ENCODE measurements around the gene DQX1. TPM values are rescaled to one million over a fixed set of nuclear protein-coding genes. Genes with fewer than 3 reads are reported as not detected.

The DQX1 gene
- total RNA-seq, 1 donor from 2014 or later = not detected

DNA sequence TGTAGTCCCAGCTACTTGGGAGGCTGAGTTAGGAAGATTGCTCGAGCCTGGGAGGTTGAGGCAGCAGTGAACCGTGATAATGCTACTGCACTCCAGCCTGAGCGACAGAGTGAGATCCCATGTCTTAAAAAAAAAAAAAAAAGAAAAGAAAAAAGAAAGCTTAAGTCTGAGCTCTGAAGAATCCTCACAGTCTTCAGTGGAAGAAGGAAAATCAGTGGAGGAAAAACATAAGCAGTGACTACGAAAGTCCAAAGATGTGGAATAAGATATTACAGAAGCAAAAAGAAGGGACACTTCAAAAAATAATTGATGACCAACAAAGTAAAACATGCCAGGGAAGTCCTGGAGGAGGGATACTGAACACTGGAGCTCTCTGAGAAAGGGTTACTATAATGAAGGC, 15.8 kb downstream of the DQX1 start:
- no peak for DNase-seq

DNA sequence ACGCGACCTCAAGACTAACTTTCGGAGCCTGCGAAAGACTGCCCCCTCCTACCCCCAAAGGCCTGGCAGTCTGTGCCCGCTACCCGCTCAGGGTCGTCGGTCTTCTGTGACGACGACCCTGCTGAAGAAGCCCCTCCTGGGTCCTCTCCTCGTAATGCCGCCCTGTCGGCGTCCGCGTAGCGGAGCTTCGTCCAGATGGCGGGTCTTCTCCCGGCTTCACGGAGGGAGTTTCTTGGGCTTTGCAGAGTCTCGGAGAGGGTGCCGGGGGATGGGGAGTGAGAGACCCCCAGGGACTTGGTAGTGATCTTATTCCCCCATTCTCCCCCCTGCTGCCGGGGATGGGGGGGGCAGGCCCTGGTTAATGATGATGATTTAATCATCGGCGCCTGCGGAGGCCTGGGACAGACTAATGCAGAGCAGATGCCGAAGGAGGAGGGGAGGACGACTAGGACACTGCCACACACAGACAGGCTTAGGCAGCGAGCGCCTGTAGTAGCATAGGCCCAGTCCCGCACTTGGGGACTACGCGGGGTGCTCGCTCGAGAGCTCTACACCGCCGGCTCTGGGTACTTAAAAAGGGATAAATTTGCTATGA, 18.0 kb downstream of the DQX1 start:
- DNase-seq = peak; percentile 30

DNA sequence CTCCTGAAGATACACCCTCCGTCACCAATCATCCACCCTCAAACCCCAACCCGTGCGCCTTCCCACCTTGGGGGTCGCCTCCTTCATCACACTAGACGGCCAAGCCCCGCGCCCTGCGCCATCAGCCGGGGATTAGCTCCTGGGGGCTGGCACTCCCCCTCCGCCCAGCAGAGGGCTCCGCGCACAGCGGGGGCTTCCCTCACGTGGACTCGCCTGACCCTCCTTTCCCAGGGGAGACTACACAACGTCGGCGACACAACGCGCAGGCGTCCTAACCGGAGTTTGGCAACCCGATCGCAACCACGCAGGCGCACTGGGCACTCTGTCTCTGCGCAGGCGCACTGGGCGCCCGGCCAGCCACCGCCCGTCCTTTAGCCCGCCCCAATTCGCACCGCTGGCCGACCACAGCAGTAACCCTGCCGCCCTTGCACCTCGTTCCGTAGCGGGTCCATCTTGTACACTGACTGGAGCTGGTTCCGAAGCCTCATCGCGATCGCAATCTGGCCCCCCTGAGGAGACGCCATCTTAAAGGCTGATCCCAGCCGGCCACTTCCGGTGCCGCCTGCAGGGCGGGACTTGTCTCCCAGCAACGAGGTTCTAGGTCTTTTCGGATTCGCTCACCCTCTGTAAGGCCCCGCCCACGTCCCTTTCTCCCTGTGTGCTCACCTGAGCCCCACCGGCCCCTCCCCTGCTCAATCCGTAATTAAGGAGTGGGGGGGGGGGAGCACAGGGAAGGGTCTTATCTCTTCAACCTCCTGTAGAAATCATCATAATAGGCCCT, 18.7 kb downstream of the DQX1 start, which contains the start of gene PCGF1:
TSS of gene PCGF1 (minus strand) at position 551 of the 781 bp plus-strand sequence. CDS start at position 524, 27 bp downstream.
- peak; percentile 98 for DNase-seq

DNA sequence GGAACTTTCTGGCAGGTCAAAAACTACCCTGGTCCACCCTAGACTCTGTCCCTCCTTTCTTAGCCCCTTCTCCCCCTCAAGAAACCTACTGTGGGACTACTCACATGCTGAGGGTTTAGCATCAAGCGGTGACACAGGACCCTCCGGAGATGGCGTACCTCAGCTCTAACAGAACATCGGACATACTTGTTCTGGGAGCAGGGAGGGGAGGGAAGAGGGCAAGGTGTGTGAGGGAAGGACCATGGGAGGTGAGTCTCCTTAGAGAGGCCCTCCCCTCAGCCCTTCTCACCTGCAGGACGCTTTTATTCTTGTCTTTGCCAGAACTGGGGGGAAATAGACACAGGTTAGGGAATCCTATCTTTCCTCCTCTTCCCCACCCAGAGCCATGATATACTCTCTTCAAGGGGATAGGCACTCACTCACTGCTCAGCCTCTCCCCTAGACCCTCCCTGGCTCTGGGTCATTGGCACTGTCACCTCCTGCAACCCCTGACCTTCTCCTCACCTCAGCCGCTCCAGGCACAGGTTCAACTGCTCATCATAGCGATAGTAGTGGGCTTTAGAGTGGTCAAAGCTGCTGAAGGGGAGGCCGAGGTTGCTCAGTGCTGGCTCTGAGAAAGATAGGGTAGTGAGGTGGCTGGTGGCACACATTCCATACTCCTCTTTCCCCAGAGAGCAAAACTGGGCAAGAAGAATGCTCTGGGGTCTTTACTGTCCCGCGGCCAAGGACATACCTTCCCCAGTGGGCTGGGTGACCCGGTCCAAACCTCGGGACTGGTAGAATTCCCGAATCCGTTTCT, 20.4 kb downstream of the DQX1 start:
- no peak for DNase-seq

DNA sequence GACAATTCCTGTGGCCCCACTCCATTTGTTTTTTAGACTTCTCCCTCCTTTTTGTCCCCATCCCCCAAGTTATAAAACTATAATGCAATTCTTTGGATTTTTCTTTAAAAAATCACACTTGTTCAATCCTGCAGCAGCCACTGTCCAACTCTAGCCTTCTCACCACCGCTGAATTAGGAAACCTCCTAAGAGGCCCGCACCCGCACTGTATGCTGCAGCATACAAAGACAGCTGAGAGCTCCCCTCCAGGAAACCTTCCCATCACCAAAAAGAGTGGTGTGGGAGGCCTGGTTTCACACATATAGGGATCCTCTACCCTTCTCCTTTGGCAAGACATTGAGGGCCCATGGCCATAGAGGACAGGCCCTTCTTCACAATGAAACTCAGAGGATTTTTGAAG, 21.4 kb downstream of the DQX1 start:
- no peak for DNase-seq

DNA sequence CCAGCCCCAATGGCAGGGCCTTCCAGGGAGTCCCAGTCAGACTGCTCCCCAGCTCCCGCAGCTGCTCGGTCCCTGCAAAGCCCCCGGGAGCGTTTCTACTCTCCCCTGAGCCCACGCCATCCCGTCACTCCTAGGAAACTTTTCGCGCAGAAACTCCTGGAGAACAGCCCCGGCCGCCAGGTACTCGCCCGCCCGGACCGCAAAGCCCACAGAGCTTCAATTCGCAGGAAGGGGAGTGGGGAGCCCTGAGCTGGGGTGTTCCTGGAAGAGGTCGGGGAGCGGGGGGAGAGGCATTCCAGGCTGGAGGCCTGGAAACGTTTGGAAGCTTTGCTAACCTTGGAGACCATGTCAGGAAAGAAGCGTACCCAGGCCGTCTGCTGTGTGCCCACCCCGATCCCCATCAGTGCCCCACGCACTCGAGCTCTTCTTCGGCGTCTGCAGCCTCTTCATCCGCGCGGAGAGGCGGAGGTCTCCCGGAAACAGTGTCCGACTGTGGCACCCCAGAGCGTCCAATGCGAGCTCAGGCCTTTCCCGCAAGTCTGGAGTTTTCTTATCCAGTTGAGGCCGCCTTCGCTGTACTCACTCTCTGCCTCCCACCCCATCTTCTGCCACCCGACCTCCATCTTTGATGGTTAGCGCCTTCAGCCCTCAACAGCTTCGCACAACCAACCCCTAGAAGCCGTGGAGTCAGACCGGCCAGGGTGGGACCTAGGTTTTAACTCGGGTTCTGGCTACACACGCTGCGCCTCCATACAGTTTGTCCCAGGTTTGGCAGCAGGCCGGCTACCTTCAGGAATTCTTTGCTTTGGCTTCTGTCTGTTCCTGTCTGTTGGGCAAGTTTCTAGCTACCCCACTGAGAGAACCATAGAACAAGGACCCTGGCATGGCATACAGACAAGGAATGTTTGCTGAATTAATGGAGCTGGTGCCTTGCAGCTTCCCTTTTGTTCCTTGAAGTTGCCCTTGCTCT, 22.2 kb downstream of the DQX1 start:
- no peak for DNase-seq

DNA sequence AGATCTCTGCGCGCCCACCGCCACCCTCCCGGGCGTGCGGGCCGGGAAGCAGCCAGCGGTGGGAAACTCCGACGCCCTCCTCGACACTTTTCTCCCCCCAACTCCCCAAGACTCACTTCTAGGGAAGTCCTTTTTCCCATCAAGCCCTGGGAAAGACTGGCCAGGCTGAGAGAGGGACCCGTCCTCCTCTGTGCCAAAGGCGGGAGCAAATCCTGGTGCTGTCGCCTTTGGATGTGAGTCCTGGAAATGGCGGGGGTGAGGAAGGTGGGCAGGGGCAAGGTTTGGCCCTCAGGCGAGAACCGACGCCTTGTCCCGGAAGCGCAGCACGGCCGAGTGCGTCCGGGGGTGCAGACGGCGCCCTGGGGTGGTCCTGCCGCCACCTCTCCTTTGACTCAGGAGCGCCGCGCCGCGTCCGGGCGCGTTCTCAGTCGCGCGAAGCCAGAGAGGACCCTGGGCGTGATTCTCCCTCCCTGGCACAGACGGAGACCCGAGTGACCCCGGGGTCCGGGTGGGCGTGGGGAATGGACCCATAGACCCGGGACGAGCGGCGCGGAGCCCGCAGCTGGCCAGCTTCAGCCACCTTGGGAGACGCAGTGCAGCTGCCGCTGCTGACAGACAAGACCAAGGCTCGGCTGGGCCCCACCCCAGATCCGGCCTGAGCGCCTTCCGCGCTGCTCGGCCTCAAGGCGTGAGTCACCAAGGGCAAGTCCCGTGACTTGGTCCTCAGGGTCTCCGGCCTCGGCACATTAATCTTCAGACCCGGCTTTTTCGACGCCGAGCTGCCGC, 23.1 kb downstream of the DQX1 start:
- DNase-seq = peak; percentile 88

DNA sequence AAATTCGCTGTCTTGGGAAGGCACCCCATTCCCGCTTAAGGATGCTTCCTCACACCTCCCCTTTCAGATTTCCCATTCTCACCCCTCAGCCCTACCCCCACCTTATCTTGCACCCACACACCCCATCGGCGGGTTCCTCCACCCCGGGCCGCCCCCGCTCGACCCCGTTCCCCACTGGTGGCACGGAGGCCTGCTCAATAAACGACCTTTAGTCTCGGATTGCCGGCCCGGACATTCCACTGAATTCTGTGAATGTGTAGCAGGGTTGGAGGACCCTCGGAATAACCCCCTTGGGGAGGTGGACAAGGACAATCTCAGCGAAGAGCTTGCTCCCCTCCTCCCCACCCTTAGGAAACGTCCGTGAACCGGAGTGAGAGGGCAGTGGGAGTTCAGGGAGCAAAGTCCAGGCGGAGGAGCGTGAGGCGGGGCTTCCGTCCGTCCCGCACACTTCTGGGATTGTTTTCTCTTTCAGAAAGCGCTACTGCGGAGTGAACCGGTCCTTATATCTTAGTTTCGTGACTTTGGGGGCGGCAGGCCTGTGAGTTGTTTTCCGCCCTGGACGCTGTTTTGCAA, 23.8 kb downstream of the DQX1 start:
- no peak for DNase-seq

DNA sequence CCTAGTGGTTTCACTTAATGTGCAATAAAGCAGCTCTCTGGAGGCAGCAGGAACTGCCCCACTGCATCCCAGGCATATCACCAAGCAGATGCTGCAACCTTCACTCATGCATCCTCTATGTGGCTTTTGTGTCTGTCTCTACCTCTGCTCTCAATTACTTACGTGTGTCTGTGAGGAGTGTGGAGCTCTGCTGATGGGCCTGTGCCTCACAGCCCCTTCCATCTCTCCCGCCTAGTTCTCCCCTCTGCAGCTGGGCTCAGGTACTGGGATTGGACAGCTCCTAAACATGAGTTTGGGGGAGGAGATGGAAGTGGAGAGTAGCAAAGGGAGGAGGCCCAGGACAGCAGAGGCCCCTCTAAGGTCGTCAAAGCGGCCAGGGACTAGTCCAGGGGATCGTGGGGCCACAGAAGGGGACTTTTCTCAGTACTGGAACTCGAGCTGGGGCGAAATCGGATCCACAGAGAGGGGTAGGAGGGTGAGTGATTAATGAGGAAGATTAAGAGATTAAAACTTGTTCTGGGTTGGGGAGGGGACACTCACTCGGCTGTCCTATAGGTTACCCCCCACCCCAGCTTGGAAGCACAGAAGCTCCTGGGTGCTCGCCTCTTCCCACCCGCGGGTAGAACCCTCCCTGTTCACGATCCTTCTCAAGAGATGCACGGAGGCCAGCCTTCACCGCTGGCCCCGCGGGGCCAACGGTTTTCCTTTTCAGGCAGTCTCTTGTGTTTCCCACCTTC, 24.5 kb downstream of the DQX1 start:
- DNase-seq = no peak

DNA sequence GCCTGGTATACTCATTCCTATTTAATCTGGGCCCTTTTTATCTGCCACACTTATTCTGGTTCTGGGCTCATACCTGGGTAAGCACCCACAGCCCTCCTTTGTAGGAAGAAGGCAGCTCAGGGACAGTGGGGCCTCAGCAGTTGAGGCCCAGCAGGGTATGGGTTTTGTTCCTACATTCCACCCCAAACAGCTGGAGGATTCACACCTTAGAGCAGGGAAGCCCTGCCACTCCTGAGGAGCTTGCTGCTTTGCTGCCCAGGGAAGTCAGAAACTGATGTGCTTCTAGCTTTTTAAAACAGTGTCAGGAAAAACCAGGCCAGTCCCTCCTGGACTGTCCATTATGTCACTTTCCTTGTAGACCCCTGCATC, 25.5 kb downstream of the DQX1 start:
- no peak for DNase-seq

DNA sequence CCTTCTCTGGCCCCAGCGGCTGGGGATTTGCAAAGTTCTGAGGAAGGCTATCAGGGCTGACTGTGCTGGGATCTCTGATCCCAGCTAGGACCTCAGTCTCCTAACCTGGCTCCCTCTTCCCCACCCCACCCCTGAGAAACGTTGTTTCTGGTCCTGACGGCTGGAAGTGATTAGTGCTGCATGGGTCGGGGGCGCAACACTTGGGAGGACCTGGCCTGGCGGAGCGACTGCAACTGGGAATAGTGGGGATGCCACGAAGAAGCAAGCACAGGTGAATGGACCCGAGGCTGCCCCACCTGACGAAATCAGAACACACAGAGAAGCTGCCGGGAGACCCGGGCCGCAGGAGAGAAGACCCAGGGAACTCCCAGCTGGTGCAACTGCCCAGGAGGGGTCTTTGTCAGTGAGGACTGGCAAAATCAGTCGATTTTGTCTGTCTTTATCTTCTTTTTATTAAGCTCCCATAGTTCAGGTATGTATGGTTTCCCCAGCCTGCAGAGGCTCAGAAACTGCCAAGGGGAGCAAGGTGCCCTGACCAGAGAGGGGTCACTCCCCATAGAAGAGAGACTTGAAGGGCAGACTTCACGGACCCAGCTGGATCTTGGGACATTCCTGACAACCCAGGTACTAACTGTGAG, 26.0 kb downstream of the DQX1 start:
- no peak for DNase-seq

DNA sequence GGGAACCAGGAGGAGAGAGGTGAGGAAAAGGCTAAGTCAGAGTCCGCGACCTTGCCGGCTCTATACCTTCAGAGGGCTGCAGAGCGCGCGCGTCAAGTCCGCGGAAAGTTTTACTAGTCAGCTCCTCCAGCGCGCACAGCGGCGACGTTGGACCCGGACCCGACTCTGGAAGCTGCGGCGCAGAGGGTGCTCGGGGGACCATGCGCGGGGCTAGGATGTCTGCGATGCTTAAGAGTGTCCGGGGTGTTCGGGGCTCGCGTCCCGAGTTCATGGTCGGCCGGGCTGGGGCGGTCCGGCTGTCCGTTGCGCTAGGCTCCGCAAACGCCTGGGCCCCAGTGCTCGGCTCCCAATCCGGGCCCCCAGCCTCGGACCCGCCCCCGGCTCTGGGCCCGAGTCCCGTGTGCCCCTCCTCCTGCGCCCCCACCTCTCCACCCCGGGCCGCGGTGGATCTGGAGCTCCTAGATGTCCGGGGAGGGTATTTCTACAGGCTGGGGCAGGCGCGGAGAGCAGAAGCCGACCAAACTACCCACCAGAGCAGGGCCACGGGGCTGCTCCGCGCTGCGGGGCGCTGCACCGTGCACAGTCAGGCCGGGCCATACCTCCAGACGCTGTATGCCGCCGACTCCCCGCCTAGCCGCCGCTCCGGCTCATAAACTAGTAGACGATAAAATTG, 26.6 kb downstream of the DQX1 start, which contains the start of gene LBX2:
TSS of gene LBX2 (minus strand) at position 337 of the 673 bp plus-strand sequence. CDS start at position 271, 66 bp downstream.
- peak; percentile 40 for DNase-seq

DNA sequence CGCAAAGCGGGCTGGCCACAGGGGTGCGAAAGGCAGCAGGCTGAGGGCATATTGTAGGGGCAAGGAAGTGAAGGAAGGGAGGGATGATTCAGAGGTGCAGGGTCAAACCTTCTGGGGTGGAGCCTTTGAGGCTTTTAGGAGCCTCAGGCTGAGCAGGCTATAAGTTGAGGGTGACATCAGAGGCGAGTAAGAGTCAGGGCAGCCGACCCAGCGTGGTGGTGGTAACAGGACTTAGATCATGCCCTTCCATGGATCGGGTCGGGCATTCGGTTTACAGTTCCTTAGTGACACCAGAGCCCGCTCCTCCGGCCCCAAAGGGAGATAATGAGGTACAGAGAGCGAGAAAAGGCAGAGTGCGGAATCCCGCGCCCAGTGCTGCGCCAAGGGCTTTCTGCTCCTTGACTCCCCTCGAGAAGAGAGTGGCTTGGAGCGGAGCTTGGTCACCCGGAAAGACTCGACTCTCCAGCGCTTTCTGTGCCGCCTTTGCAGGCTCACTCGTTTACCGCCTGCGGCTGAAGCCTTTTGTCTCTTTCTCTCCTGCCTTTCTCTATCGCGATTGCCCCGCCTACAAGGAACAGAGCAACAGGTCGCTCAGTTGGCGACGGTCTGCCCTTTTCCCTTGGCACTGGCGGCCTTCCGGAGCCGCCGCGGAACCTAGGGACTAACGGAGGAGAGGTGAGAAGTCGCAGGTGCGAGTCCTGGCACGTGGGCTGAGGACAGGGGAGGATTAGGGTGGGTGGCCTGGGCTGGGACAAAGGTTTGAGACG, 27.3 kb downstream of the DQX1 start:
- DNase-seq = peak; percentile 43

DNA sequence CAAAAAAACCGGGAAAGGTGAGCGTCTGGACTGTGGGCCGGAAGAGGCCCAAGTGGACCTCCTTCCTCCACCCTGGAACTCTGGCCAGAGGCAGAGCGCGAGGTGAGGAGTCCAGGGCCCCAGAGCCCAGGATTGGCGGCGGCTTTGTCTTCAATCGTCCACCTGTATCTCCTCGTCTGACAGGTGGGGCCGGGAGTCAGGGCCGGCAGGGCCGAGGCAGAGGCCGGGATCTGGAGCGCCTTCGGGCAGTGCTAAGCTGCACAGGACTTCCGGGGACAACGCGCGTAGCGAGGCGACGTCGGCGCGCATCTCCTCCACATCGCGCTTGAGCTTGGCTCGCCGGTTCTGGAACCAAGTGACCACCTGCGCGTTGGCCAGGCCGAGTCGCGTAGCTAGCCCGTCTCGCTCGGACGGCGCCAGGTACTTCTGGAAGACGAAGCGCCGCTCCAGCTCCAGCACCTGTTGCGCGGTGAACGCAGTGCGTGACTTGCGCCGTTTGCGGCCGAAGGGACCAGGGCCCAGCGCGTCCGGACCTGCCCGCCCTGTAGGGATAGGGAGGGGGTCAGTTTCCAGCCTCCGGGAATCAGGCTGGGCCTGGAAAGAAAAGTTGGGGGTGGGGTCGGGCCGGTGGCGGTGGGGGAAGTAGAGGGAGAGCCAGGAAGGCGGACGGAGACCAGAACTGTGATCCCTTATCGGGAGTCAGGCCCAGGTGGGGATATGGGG, 28.1 kb downstream of the DQX1 start:
- DNase-seq = peak; percentile 30

DNA sequence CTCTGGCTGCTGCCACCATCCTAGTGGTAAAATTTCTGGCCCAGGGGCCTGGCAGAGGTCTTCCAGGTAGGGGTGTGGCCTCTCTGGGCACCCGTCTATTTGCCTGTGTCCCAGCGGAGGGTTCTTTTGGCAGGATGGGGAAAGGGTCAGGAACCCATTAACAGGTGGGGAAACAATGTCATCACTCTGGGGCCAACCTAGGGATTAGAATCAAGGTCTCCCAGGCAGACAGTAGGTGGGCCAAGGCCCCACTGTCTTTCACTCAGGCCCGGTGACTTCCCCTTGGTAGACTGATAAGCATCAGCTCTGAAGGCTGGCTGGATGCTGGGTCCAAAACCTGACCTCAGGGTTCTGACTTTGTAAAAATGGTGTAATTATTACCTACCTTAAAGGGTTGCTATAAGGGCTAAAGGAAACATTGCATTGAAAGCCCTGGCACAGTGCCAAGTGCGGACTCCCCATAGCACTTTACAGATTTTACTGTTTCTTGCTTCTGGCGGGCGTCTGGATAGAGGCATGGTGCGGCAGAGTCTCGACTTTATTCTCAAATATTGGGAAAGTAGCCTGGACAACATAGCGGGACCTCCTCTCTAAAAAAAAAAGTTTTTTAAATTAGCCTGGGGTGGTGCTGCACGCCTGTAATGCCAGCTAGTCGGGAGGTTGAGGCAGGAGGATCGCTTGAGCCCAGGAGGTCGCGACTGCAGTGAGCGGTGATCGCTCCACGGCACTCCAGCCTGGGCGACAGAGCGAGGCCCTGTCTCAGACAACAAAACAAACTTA, 28.8 kb downstream of the DQX1 start:
- DNase-seq = no peak

DNA sequence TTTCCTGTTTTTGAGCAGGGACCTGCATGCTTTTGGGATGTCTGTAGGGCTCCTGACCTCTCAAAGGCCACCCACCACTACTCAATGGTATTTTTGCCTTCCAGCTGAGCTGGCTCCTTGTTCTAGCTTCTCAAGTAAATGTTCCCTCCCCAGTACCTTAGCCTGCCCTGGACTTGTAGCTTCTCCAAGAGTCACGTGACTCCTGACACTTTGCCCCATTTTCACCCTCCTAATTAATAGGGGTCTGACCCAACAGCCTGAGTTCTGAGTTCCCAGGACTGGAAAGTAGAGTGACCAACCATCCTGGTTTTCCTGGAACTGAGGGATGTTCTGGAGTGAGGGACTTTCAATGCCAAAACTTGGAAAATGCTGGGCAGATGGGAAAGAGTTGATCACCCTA, 30.6 kb downstream of the DQX1 start:
- DNase-seq = no peak

DNA sequence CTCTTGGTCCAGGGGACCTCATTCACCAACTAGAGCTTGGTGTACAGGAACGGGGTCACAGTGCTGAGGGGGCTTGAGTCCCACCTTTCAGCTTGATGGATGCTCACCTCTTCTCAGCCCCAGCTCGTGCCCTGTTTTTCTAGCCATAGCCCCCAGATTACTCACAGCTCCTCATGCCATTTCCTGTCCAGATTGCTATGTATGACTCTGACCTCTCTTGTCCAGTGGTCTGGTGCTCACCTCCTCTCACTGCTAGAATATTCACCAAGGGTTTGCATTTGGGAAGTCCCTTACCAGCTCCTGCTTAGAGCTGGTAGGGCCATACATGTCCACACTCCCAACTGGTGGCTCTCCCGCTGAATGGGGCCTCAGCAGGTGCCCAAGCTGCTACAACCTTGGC, 32.5 kb downstream of the DQX1 start:
- DNase-seq = peak; percentile 17

Measured in dermis blood vessel endothelial cell (primary cell).